ENCODE results near the gene EPHB3.
"Not testable (repeated sequence)": the region's sequence is repeated elsewhere in the genome, so short reads cannot be mapped to it uniquely, and the experiment has no call there.

The EPHB3 gene

GRCh38 chr3:184600685-184601377 lies 39.2 kb downstream of the EPHB3 start:
- DNase-seq, result no peak

- DNase-seq, result no peak
These were observed 40.2 kb downstream of the EPHB3 start for GRCh38 chr3:184601576-184602371.

GRCh38 chr3:184602372-184603150 lies 41.0 kb downstream of the EPHB3 start:
- peak; percentile 66 to 83 (median 74) for DNase-seq

GRCh38 chr3:184603151-184604030 lies 41.8 kb downstream of the EPHB3 start:
- DNase-seq, result no peak

GRCh38 chr3:184604039-184604601 lies 42.5 kb downstream of the EPHB3 start:
- peak in 1 of 3 donors; percentile 36 for DNase-seq

- DNase-seq, result peak; percentile 65 to 67 (median 67)
These were observed 43.2 kb downstream of the EPHB3 start for GRCh38 chr3:184604615-184605290.

GRCh38 chr3:184608209-184608608 lies 46.6 kb downstream of the EPHB3 start:
- DNase-seq, result peak in 1 of 3 donors; percentile 41

GRCh38 chr3:184609476-184610244 lies 48.1 kb downstream of the EPHB3 start:
- no peak for DNase-seq

- no peak for DNase-seq
These were observed 48.8 kb downstream of the EPHB3 start for GRCh38 chr3:184610245-184610871.

- no peak for DNase-seq
These were observed 50.2 kb downstream of the EPHB3 start for GRCh38 chr3:184611607-184612281.

- DNase-seq, result no peak
These were observed 53.8 kb downstream of the EPHB3 start for GRCh38 chr3:184615396-184615795.

- DNase-seq, result no peak
These were observed 54.9 kb downstream of the EPHB3 start for GRCh38 chr3:184616436-184616835.

- DNase-seq, result not testable (repeated sequence)
These were observed 55.7 kb downstream of the EPHB3 start for GRCh38 chr3:184617306-184617705.

- peak; percentile 56 to 60 (median 56) for DNase-seq
These were observed 57.2 kb downstream of the EPHB3 start for GRCh38 chr3:184618811-184619210.

GRCh38 chr3:184619369-184619768 lies 57.8 kb downstream of the EPHB3 start:
- no peak for DNase-seq

- DNase-seq, result no peak
These were observed 58.3 kb downstream of the EPHB3 start for GRCh38 chr3:184619787-184620430.

- peak; percentile 51 to 64 (median 63) for DNase-seq
These were observed 59.0 kb downstream of the EPHB3 start for GRCh38 chr3:184620475-184621119.

GRCh38 chr3:184622156-184622555 lies 60.6 kb downstream of the EPHB3 start:
- not testable (repeated sequence) for DNase-seq

Data from suppressor macrophage treated with lipopolysaccharide for 1 hour (primary cell).